ENCODE measurements around the gene DNAH2. TPM values are rescaled to one million over a fixed set of nuclear protein-coding genes. Genes with fewer than 3 reads are reported as not detected.

Gene DNAH2
- total and polyA plus RNA-seq, 9 of the 15 experiments (the other 6 are each of a cell fraction or from before 2014, with no cell fraction given): 0.03 TPM; not detected in 8

- Histone ChIP-seq H3K4me2 (ENCODE audit: insufficient read depth, low read length) (no peak overlapping the region), H3K79me2 (ENCODE audit: control insufficient read depth, insufficient read depth, low read length) (no peaks in the 10 kb centered on the region), H4K20me1 (replicated peaks; ENCODE audit: control insufficient read depth, insufficient read depth, low read length) (no peaks in the 10 kb centered on the region; the same call in 1 of the 2 replicates), H3K4me3 (no peak overlapping the region), H3K9ac (ENCODE audit: insufficient read depth in 1 of 2, low read depth in 2 of 2, low read length in 2 of 2) (no peak overlapping the region), H2AFZ (ENCODE audit: low read depth, low read length) (no peak overlapping the region), H3K9me1 (ENCODE audit: control insufficient read depth, insufficient read depth, low read length) (no peaks in the 10 kb centered on the region), H3K36me3 (ENCODE audit: control insufficient read depth, insufficient read depth, low read length) (no peaks in the 10 kb centered on the region), H3K27ac (ENCODE audit: extremely low read depth, low read depth, low read length) (no peak overlapping the region), H3K4me1 (replicated peaks in 1 of 2; ENCODE audit: control insufficient read depth in 2 of 2, insufficient read depth in 2 of 2, low read length in 2 of 2) (peaks cover 0 to 5% of the 10 kb centered on the region in 2 experiments; a peak in 2 of 5 replicates), H3K27me3 (ENCODE audit: control insufficient read depth in 2 of 2, insufficient read depth in 2 of 2, low read length in 2 of 2) (peaks cover 18 to 49% of the 10 kb centered on the region in 2 experiments), H3K9me3 (replicated peaks; ENCODE audit: control insufficient read depth, insufficient read depth, low read depth, low read length) (no peaks in the 10 kb centered on the region)
- no TSS peak for BruUV-seq (replicated peaks)
- FAIRE-seq (no peak), DNase-seq (ENCODE audit: extremely low read depth in 1 of 4, low spot score in 3 of 4) (no peak), ATAC-seq (no peak)
- 3% methylated on average over 13 of the region's 17 CpGs for WGBS (ENCODE audit: insufficient coverage, low coverage, missing lambda C conversion rate)
- CTCF ChIA-PET (ENCODE audit: low intra/inter-chr PET ratio): no interaction called here
- intact Hi-C loops (cut with micrococcal nuclease): no loop called here
- POLR2A ChIA-PET: interaction anchor here (1.1 to 1.5 kb wide), 2 partner anchors 11 to 13 kb away, joined by 3 read pairs; no protein-coding TSS in a partner anchor
- in situ Hi-C loops (cut with MboI): no loop called here
- TF ChIP-seq ELF1 (tag; IDR thresholded peaks at IDR 0.05) (no peak), FOSL1 (tag; conservative IDR thresholded peaks at IDR 0.05) (0 out of 2 replicates have a peak, but pooled peaks have one; percentile 18)
These were observed 50.0 kb downstream of the DNAH2 start for GRCh38 chr17:7767405-7768021.

GRCh38 chr17:7769854-7770253 lies 52.3 kb downstream of the DNAH2 start:
- Histone ChIP-seq H3K4me3 (no peak overlapping the region), H3K4me2 (ENCODE audit: insufficient read depth, low read length) (no peak overlapping the region), H3K27me3 (ENCODE audit: control insufficient read depth in 2 of 2, insufficient read depth in 2 of 2, low read length in 2 of 2) (peaks cover 15 to 44% of the 10 kb centered on the region in 2 experiments), H2AFZ (ENCODE audit: low read depth, low read length) (no peak overlapping the region), H3K36me3 (ENCODE audit: control insufficient read depth, insufficient read depth, low read length) (no peaks in the 10 kb centered on the region), H3K9me1 (ENCODE audit: control insufficient read depth, insufficient read depth, low read length) (no peaks in the 10 kb centered on the region), H3K9ac (ENCODE audit: insufficient read depth in 1 of 2, low read depth in 2 of 2, low read length in 2 of 2) (no peak overlapping the region), H3K9me3 (replicated peaks; ENCODE audit: control insufficient read depth, insufficient read depth, low read depth, low read length) (no peaks in the 10 kb centered on the region), H4K20me1 (replicated peaks; ENCODE audit: control insufficient read depth, insufficient read depth, low read length) (no peaks in the 10 kb centered on the region; the same call in 1 of the 2 replicates), H3K27ac (ENCODE audit: extremely low read depth, low read depth, low read length) (no peak overlapping the region), H3K4me1 (replicated peaks in 1 of 2; ENCODE audit: control insufficient read depth in 2 of 2, insufficient read depth in 2 of 2, low read length in 2 of 2) (no peaks in the 10 kb centered on the region), H3K79me2 (ENCODE audit: control insufficient read depth, insufficient read depth, low read length) (no peaks in the 10 kb centered on the region)
- CTCF ChIA-PET (ENCODE audit: low intra/inter-chr PET ratio): no interaction called here
- POLR2A ChIA-PET: interaction anchor here (0.6 kb wide), 1 partner anchor 140 kb away, joined by 3 read pairs; the partner anchor contains the start of gene SHBG
- TF ChIP-seq ZNF445 (CRISPR knock-in tag; IDR thresholded peaks at IDR 0.05; ENCODE audit: low read depth) (no peak), BACH1 (tag; IDR thresholded peaks at IDR 0.05) (no peak), PHF21A (IDR thresholded peaks at IDR 0.05; ENCODE audit: borderline replicate concordance, low read depth) (no peak), SMARCC2 (IDR thresholded peaks at IDR 0.05; ENCODE audit: low read depth) (no peak), NCOR1 (IDR thresholded peaks at IDR 0.05) (no peak), ZNF75A (CRISPR knock-in tag; IDR thresholded peaks at IDR 0.05) (no peak), ZNF76 (CRISPR knock-in tag; IDR thresholded peaks at IDR 0.05; ENCODE audit: borderline replicate concordance) (no peak)
- ATAC-seq (no peak), FAIRE-seq (no peak), DNase-seq (ENCODE audit: extremely low read depth in 1 of 4, low spot score in 3 of 4) (no peak)
- BruUV-seq (replicated peaks): no TSS peak
- intact Hi-C loops (cut with micrococcal nuclease): no loop called here
- 0% methylated on average over 4 of the region's 4 CpGs for WGBS (ENCODE audit: insufficient coverage, low coverage, missing lambda C conversion rate)
- in situ Hi-C loops (cut with MboI): no loop called here

Measured in K562 (cell line).